Mucosa of stomach (tissue), 1 donor: ENCODE results near the gene IL34.
"Not testable (repeated sequence)": the region's sequence is repeated elsewhere in the genome, so short reads cannot be mapped to it uniquely, and the experiment has no call there.

ENCODE experiments used
- H3K27me3 ChIP-seq: one replicate; pipeline ENCODE4 v1.7.0; 2013; ENCODE audit warnings: mild to moderate bottlenecking, low read length; ENCODE audit not compliant: control insufficient read depth, insufficient read depth
- H3K36me3 ChIP-seq: one replicate; pipeline ENCODE4 v1.7.0; 2013; ENCODE audit warnings: low read length; ENCODE audit not compliant: control insufficient read depth, insufficient read depth
- H3K4me1 ChIP-seq: one replicate; pipeline ENCODE4 v1.7.0; 2013; ENCODE audit warnings: mild to moderate bottlenecking, low read length; ENCODE audit not compliant: control insufficient read depth, insufficient read depth
- H3K4me3 ChIP-seq: one replicate; pipeline ENCODE4 v1.7.0; 2013; ENCODE audit warnings: low read length
- H3K9ac ChIP-seq: one replicate; pipeline ENCODE4 v1.7.0; 2013; ENCODE audit warnings: mild to moderate bottlenecking, low read length, moderate library complexity
- H3K9me3 ChIP-seq: one replicate; pipeline ENCODE4 v1.7.0; 2013; ENCODE audit warnings: mild to moderate bottlenecking, low read length, moderate library complexity; ENCODE audit not compliant: control insufficient read depth
- donor health status: Pancreatic carcinoma.

Gene IL34

GRCh38 chr16:70611224-70611598, 35.1 kb upstream of the IL34 start:
- Histone ChIP-seq H3K9me3 (no peaks in the 10 kb centered on the region), H3K4me3 (no peak overlapping the region), H3K27me3 (no peaks in the 10 kb centered on the region), H3K9ac (no peak overlapping the region), H3K36me3 (no peaks in the 10 kb centered on the region), H3K4me1 (peaks cover 10% of the 10 kb centered on the region)

GRCh38 chr16:70611785-70612303, 34.5 kb upstream of the IL34 start:
- H3K4me3 ChIP-seq = no peak overlapping the region
- no peaks in the 10 kb centered on the region for H3K9me3 ChIP-seq
- H3K4me1 ChIP-seq = peaks cover 10% of the 10 kb centered on the region
- no peaks in the 10 kb centered on the region for H3K27me3 ChIP-seq
- H3K9ac ChIP-seq = no peak overlapping the region
- H3K36me3 ChIP-seq = no peaks in the 10 kb centered on the region

GRCh38 chr16:70612931-70613330, 33.4 kb upstream of the IL34 start:
- Histone ChIP-seq H3K9me3 (no peaks in the 10 kb centered on the region), H3K9ac (no peak overlapping the region), H3K36me3 (no peaks in the 10 kb centered on the region), H3K4me3 (no peak overlapping the region), H3K4me1 (peaks cover 10% of the 10 kb centered on the region), H3K27me3 (no peaks in the 10 kb centered on the region)

- no peaks in the 10 kb centered on the region for H3K36me3 ChIP-seq
- H3K4me1 ChIP-seq = peaks cover 10% of the 10 kb centered on the region
- no peak overlapping the region for H3K4me3 ChIP-seq
- H3K9ac ChIP-seq = no peak overlapping the region
- no peaks in the 10 kb centered on the region for H3K9me3 ChIP-seq
- no peaks in the 10 kb centered on the region for H3K27me3 ChIP-seq
Measured at GRCh38 chr16:70614208-70614951, 32.0 kb upstream of the IL34 start.

GRCh38 chr16:70615945-70616344, 30.4 kb upstream of the IL34 start:
- H3K4me3 ChIP-seq = no peak overlapping the region
- H3K9ac ChIP-seq = no peak overlapping the region
- no peaks in the 10 kb centered on the region for H3K27me3 ChIP-seq
- H3K36me3 ChIP-seq = no peaks in the 10 kb centered on the region
- H3K4me1 ChIP-seq = peaks cover 10% of the 10 kb centered on the region
- H3K9me3 ChIP-seq = no peaks in the 10 kb centered on the region

GRCh38 chr16:70621864-70622263, 24.5 kb upstream of the IL34 start:
- H3K9me3 ChIP-seq, H3K27me3 ChIP-seq, H3K4me1 ChIP-seq, H3K9ac ChIP-seq, H3K36me3 ChIP-seq, H3K4me3 ChIP-seq: not testable (repeated sequence)

GRCh38 chr16:70627696-70628095, 18.7 kb upstream of the IL34 start:
- Histone ChIP-seq H3K4me1 (no peaks in the 10 kb centered on the region), H3K27me3 (no peaks in the 10 kb centered on the region), H3K9ac (no peak overlapping the region), H3K4me3 (no peak overlapping the region), H3K9me3 (no peaks in the 10 kb centered on the region), H3K36me3 (no peaks in the 10 kb centered on the region)

- Histone ChIP-seq H3K27me3 (no peaks in the 10 kb centered on the region), H3K4me1 (no peaks in the 10 kb centered on the region), H3K9me3 (no peaks in the 10 kb centered on the region), H3K9ac (no peak overlapping the region), H3K36me3 (no peaks in the 10 kb centered on the region), H3K4me3 (no peak overlapping the region)
Measured at GRCh38 chr16:70630960-70631745, 15.2 kb upstream of the IL34 start.

GRCh38 chr16:70632273-70632672, 14.1 kb upstream of the IL34 start:
- Histone ChIP-seq H3K4me1 (no peaks in the 10 kb centered on the region), H3K9ac (no peak overlapping the region), H3K36me3 (no peaks in the 10 kb centered on the region), H3K27me3 (no peaks in the 10 kb centered on the region), H3K4me3 (no peak overlapping the region), H3K9me3 (no peaks in the 10 kb centered on the region)

GRCh38 chr16:70633617-70634016, 12.7 kb upstream of the IL34 start:
- H3K27me3 ChIP-seq, H3K4me3 ChIP-seq, H3K9ac ChIP-seq, H3K36me3 ChIP-seq, H3K9me3 ChIP-seq, H3K4me1 ChIP-seq: not testable (repeated sequence)

- H3K4me1 ChIP-seq = no peaks in the 10 kb centered on the region
- no peak overlapping the region for H3K4me3 ChIP-seq
Measured at GRCh38 chr16:70634861-70635260, 11.5 kb upstream of the IL34 start.

GRCh38 chr16:70635336-70636016, 10.9 kb upstream of the IL34 start:
- H3K4me1 ChIP-seq = no peaks in the 10 kb centered on the region
- no peak overlapping the region for H3K9ac ChIP-seq
- no peak overlapping the region for H3K4me3 ChIP-seq
- H3K27me3 ChIP-seq = no peaks in the 10 kb centered on the region
- H3K36me3 ChIP-seq = no peaks in the 10 kb centered on the region
- no peaks in the 10 kb centered on the region for H3K9me3 ChIP-seq

More at GRCh38 chr16:70634861-70635260, 11.5 kb upstream of the IL34 start:
- no peaks in the 10 kb centered on the region for H3K9me3 ChIP-seq
- H3K9ac ChIP-seq = no peak overlapping the region
- no peaks in the 10 kb centered on the region for H3K36me3 ChIP-seq
- H3K27me3 ChIP-seq = no peaks in the 10 kb centered on the region
